ENCODE results near the gene RPS15.

RPS15 gene

GRCh38 chr19:1453525-1454364 lies 15.5 kb downstream of the RPS15 start:
- peak; percentile 37 for DNase-seq (ENCODE audit: low spot score)

DNA sequence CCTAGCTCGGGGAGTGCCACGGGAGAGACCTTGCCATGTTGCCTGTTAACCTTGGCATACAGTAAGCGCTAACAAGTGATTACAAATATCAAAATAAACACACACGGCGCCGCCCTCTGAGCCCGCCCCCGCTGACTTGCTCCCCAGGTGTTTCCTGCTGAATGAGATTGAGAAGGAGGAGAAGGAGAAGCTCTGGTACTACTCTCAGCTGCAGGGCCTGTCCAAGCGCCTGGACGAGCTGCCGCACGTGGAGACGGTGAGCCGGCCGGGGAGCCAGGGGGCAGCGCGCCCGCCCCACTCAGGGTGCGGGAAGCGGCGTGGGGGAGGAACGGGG lies 16.8 kb downstream of the RPS15 start:
- DNase-seq (ENCODE audit: low spot score) = no peak

GRCh38 chr19:1455336-1456120 lies 17.3 kb downstream of the RPS15 start:
- peak; percentile 72 for DNase-seq (ENCODE audit: low spot score)

DNA sequence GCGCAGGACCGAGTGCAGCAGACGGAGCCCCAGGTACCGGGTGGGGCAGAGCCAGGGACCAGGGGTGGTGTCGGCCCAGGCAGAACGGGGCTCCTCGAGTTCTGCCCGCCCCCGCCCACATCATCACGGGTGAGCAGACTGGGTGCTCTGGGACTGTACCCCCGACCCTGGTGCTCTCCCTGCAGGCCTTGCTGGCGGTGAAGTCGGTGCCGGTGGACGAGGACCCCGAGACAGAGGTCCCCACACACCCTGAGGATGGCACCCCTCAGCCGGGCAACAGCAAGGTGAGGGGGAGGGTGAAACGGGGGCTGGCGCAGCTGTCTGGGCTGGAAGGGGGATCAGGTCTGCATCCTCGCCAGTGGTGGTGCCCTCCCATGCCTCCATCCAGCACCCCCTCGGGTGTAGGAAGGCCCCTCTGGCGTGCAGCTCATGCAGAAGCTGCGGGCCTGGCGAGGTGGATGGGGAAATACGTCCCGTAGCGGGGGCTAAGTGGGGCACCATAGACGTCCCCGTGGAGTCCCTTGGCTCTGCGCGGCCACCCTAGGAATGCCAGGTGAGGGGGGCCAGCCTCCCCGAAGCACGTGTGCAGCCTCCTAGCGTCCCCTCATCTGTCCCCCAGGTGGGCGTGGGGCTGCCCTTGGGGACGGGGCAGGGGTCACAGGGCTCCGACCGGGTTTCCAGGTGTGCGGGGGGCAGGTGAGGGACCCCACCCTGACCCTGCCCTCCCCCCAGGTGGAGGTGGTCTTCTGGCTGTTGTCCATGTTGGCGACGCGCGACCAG lies 18.1 kb downstream of the RPS15 start:
- DNase-seq (ENCODE audit: low spot score) = no peak

DNA sequence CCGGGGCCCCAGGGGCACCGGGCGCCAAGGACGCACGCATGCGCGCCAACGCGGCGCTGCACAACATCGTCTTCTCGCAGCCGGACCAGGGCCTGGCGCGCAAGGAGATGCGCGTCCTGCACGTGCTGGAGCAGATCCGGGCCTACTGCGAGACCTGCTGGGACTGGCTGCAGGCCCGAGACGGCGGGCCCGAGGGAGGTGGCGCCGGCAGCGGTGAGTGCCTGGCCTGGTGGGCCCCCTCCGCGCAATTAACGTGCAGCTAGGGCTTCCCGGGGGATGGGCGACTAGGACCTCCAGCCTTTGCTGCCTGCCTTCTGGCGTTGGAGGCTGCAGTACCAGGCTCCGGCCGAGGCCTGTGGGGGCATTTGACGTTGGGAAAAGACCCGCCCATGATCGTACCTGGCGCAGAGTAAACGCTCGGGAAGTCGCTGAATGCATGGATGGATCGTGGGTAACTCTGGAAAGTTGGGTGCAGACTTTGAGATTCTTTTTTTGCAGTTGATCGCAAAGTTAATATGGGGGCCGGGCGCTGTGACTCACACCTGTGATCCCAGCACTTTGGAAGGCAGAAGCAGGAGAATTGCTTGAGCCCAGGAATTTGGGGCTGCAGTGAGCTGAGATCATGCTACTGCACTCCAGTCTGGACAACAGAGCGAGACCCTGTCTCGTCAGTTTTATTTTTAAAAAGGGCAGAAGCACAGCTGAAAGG lies 19.0 kb downstream of the RPS15 start:
- no peak for DNase-seq (ENCODE audit: low spot score)

- DNase-seq (ENCODE audit: low spot score) = no peak
These were observed 19.7 kb downstream of the RPS15 start for GRCh38 chr19:1457892-1458291.

GRCh38 chr19:1459479-1459878 lies 21.3 kb downstream of the RPS15 start:
- DNase-seq (ENCODE audit: low spot score) = no peak

DNA sequence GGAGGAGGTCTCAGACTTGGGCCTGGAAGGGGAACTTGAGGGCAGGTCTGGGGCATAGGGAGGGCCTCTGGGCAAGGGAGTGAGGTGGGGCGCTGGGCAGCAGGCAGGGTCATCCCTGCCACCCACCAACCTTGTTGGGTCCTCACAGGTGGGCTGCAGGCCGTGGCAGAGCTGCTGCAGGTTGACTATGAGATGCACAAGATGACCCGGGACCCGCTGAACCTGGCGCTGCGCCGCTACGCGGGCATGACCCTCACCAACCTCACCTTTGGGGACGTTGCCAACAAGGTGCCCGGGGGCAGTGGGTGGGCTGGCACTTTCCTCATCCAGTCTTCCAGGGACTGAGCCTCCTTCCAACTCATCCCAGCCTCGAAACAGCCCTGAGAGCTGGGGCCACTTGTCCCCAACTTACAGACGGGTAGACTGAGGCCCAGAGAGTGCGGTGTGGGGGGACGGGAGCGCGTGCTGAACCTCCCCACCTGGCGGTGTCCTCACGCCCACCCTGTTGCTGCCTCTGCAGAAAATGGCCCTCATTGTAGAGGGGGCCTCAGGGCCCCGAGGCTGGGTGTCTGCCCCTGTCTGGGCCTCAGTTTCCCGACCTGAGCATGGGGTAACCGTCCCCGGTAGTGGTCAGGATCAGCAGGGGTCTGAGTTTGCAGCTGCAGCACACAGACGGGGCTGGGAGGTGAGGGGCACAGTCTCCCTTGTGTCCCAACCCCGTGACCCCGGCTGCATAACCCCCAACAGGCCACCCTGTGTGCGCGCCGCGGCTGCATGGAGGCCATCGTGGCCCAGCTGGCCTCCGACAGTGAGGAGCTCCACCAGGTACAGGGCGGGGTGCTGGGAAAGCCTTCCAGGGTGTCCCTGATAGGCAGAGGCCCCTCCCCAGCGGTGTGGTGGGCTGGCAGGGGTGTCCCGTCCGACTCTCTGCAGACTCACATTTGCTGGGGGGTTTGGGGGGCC lies 22.1 kb downstream of the RPS15 start:
- no peak for DNase-seq (ENCODE audit: low spot score)

GRCh38 chr19:1461862-1462261 lies 23.7 kb downstream of the RPS15 start:
- no peak for DNase-seq (ENCODE audit: low spot score)

DNA sequence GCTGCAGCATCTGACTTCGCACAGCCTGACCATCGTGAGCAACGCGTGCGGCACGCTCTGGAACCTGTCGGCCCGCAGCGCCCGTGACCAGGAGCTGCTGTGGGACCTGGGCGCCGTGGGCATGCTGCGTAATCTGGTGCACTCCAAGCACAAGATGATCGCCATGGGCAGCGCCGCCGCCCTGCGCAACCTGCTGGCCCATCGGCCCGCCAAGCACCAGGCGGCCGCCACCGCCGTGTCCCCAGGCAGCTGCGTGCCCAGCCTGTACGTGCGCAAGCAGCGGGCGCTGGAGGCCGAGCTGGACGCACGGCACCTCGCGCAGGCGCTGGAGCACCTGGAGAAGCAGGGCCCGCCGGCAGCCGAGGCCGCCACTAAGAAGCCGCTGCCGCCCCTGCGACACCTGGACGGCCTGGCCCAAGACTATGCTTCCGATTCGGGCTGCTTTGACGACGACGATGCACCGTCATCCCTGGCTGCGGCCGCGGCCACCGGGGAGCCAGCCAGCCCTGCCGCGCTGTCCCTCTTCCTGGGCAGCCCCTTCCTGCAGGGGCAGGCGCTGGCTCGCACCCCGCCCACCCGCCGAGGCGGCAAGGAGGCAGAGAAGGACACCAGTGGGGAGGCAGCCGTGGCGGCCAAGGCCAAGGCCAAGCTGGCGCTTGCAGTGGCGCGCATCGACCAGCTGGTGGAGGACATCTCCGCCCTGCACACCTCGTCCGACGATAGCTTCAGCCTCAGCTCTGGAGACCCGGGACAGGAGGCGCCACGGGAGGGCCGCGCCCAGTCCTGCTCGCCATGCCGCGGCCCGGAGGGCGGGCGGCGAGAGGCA lies 27.2 kb downstream of the RPS15 start:
- DNase-seq (ENCODE audit: low spot score) = peak; percentile 67

DNA sequence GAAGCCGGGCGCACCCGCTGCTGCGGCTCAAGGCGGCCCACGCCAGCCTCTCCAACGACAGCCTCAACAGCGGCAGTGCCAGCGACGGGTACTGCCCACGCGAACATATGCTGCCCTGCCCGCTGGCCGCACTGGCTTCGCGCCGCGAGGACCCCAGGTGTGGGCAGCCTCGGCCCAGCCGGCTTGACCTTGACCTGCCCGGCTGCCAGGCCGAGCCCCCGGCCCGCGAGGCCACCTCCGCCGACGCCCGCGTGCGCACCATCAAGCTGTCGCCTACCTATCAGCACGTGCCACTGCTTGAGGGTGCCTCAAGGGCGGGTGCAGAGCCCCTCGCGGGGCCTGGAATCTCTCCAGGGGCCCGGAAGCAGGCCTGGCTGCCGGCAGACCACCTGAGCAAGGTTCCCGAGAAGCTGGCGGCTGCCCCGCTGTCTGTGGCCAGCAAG lies 27.8 kb downstream of the RPS15 start:
- no peak for DNase-seq (ENCODE audit: low spot score)

GRCh38 chr19:1466461-1467214 lies 28.4 kb downstream of the RPS15 start:
- DNase-seq (ENCODE audit: low spot score) = no peak

DNA sequence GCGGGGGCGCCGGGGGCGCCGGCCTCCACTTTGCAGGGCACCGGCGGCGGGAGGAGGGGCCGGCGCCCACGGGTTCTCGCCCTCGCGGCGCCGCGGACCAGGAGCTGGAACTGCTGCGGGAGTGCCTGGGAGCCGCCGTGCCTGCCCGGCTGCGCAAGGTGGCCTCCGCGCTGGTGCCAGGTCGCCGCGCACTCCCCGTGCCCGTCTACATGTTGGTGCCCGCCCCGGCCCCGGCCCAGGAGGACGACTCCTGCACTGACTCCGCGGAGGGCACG lies 29.0 kb downstream of the RPS15 start:
- DNase-seq (ENCODE audit: low spot score) = no peak

DNA sequence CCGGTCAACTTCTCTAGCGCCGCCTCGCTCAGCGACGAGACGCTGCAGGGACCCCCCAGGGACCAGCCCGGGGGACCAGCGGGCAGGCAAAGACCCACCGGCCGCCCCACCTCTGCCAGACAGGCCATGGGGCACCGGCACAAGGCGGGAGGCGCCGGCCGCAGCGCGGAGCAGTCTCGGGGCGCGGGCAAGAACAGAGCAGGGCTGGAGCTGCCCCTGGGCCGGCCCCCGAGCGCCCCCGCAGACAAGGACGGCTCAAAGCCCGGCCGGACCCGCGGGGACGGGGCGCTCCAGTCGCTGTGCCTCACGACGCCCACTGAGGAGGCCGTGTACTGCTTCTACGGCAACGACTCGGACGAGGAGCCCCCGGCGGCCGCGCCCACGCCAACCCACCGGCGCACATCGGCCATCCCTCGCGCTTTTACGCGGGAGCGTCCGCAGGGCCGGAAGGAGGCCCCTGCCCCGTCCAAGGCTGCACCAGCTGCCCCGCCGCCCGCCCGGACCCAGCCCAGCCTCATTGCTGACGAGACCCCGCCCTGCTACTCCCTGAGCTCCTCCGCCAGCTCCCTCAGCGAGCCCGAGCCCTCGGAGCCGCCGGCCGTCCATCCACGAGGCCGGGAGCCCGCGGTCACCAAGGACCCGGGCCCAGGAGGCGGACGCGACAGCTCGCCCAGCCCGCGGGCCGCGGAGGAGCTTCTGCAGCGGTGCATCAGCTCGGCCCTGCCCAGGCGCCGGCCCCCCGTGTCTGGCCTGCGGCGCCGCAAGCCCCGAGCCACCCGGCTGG lies 29.5 kb downstream of the RPS15 start:
- DNase-seq (ENCODE audit: low spot score) = no peak

- DNase-seq (ENCODE audit: low spot score) = no peak
These were observed 30.2 kb downstream of the RPS15 start for GRCh38 chr19:1468274-1468820.

GRCh38 chr19:1468821-1469254 lies 30.6 kb downstream of the RPS15 start:
- DNase-seq (ENCODE audit: low spot score) = peak; percentile 46

- no peak for DNase-seq (ENCODE audit: low spot score)
These were observed 31.3 kb downstream of the RPS15 start for GRCh38 chr19:1469255-1470054.

DNA sequence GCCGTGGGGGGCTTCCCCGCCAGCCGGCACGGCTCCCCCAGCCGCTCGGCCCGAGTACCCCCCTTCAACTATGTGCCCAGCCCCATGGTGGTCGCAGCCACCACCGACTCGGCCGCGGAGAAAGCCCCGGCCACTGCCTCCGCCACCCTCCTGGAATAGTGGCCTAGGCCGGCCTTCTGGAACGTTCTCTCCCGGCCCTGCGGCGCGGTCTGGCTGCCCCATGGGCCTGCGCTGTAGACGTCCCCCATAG lies 31.8 kb downstream of the RPS15 start:
- no peak for DNase-seq (ENCODE audit: low spot score)
